Lung microvascular endothelial cell (primary cell): ENCODE measurements around the gene SLC16A9. TPM values are rescaled to one million over a fixed set of nuclear protein-coding genes. Genes with fewer than 3 reads are reported as not detected.
A peak's percentile ranks its signal among the peaks of the same experiment; 100 is the strongest.
"Not testable (repeated sequence)": the region's sequence is repeated elsewhere in the genome, so short reads cannot be mapped to it uniquely, and the experiment has no call there.

Experiments used
- DNase-seq, 2 donors: peaks; one replicate each; pipeline versions ENCODE4 v3.0.0 to v3.0.0-alpha.2; 2010; ENCODE audit warnings: low read depth in 2 of 2
- total RNA-seq: library from RNA; depleted of rRNA; stranded (reverse); fragments of >200 nt; gene quantifications from 2 replicates; pipeline ENCODE4 v1.2.1, GENCODE V29; 2014

Gene SLC16A9
- total RNA-seq, 1 donor from 2014 or later, result not detected

GRCh38 chr10:59675812-59676211 lies 33.8 kb downstream of the SLC16A9 start:
- DNase-seq, result peak; percentile 16 to 25

- no peak for DNase-seq
These were observed 35.3 kb downstream of the SLC16A9 start for GRCh38 chr10:59674215-59674836.

- no peak for DNase-seq
These were observed 37.3 kb downstream of the SLC16A9 start for GRCh38 chr10:59672150-59672875.

GRCh38 chr10:59670269-59670668 lies 39.4 kb downstream of the SLC16A9 start:
- DNase-seq, result no peak

- DNase-seq, result no peak
These were observed 41.6 kb downstream of the SLC16A9 start for GRCh38 chr10:59668096-59668495.

- no peak for DNase-seq
These were observed 43.3 kb downstream of the SLC16A9 start for GRCh38 chr10:59666310-59666709.

- DNase-seq, result not testable (repeated sequence)
These were observed 46.4 kb downstream of the SLC16A9 start for GRCh38 chr10:59663213-59663612.

GRCh38 chr10:59657724-59658123 lies 51.9 kb downstream of the SLC16A9 start:
- DNase-seq, result no peak

- peak; percentile 1 to 12 for DNase-seq
These were observed 54.3 kb downstream of the SLC16A9 start for GRCh38 chr10:59655309-59655708.

- peak in 1 of 2 donors; percentile 10 for DNase-seq
These were observed 55.6 kb downstream of the SLC16A9 start for GRCh38 chr10:59654007-59654406.

- no peak for DNase-seq
These were observed 57.7 kb downstream of the SLC16A9 start for GRCh38 chr10:59651902-59652301.

GRCh38 chr10:59649606-59650346 lies 59.9 kb downstream of the SLC16A9 start:
- DNase-seq, result no peak

- DNase-seq, result no peak
These were observed 60.9 kb downstream of the SLC16A9 start for GRCh38 chr10:59648711-59649201.

GRCh38 chr10:59644841-59645240 lies 64.8 kb downstream of the SLC16A9 start:
- DNase-seq, result no peak

- DNase-seq, result not testable (repeated sequence)
These were observed 68.0 kb downstream of the SLC16A9 start for GRCh38 chr10:59641688-59642087.

- DNase-seq, result no peak
These were observed 74.0 kb downstream of the SLC16A9 start for GRCh38 chr10:59635502-59636290.

- DNase-seq, result no peak
These were observed 75.5 kb downstream of the SLC16A9 start for GRCh38 chr10:59634102-59634501.

GRCh38 chr10:59633063-59633462 lies 76.6 kb downstream of the SLC16A9 start:
- DNase-seq, result no peak

GRCh38 chr10:59631882-59632807 lies 77.5 kb downstream of the SLC16A9 start:
- DNase-seq, result no peak

- DNase-seq, result no peak
These were observed 78.4 kb downstream of the SLC16A9 start for GRCh38 chr10:59631237-59631636.
